ENCODE measurements around the gene CYB561D2.

CYB561D2 gene

GRCh38 chr3:50341537-50341936 lies 9.1 kb upstream of the CYB561D2 start:
- Histone ChIP-seq H3K4me3 (no peak overlapping the region), H3K36me3 (replicated peaks) (peaks cover 5% of the 10 kb centered on the region; the same call in 1 of the 2 replicates), H3K27me3 (ENCODE audit: low read depth) (no peaks in the 10 kb centered on the region), H3K9me3 (no peaks in the 10 kb centered on the region), H3K4me1 (peaks cover 13% of the 10 kb centered on the region)
- peak in 1 of 2 experiments; percentile 6 for DNase-seq (ENCODE audit: low spot score in 2 of 2)
- in situ Hi-C loops (cut with MboI; ENCODE audit: low sequenced_read_pairs) = no loop called here

- peaks cover 13% of the 10 kb centered on the region for H3K4me1 ChIP-seq
- no peak overlapping the region for H3K4me3 ChIP-seq
- no peaks in the 10 kb centered on the region for H3K9me3 ChIP-seq
- in situ Hi-C loops (cut with MboI; ENCODE audit: low sequenced_read_pairs) = no loop called here
- DNase-seq (ENCODE audit: low spot score in 2 of 2) = no peak
- no peaks in the 10 kb centered on the region for H3K36me3 ChIP-seq (replicated peaks)
- no peaks in the 10 kb centered on the region for H3K27me3 ChIP-seq (ENCODE audit: low read depth)
These were observed 8.5 kb upstream of the CYB561D2 start for GRCh38 chr3:50341996-50342650.

GRCh38 chr3:50342813-50343633 lies 7.6 kb upstream of the CYB561D2 start:
- no peaks in the 10 kb centered on the region for H3K27me3 ChIP-seq (ENCODE audit: low read depth)
- H3K9me3 ChIP-seq = no peaks in the 10 kb centered on the region
- no peak overlapping the region for H3K4me3 ChIP-seq
- peaks cover 9% of the 10 kb centered on the region for H3K4me1 ChIP-seq
- in situ Hi-C loops (cut with MboI; ENCODE audit: low sequenced_read_pairs) = no loop called here
- peak in 1 of 2 experiments; percentile 19 for DNase-seq (ENCODE audit: low spot score in 2 of 2)
- H3K36me3 ChIP-seq (replicated peaks) = peaks cover 7% of the 10 kb centered on the region

GRCh38 chr3:50345008-50345407 lies 5.7 kb upstream of the CYB561D2 start:
- Histone ChIP-seq H3K4me3 (no peak overlapping the region), H3K9me3 (no peaks in the 10 kb centered on the region), H3K27me3 (ENCODE audit: low read depth) (no peaks in the 10 kb centered on the region), H3K4me1 (peaks cover 3% of the 10 kb centered on the region), H3K36me3 (replicated peaks) (peaks cover 18% of the 10 kb centered on the region)
- in situ Hi-C loops (cut with MboI; ENCODE audit: low sequenced_read_pairs) = loop anchor here (5.0 kb wide), 1 partner anchor 202 kb away; no protein-coding TSS in a partner anchor
- peak in 1 of 2 experiments; percentile 7 for DNase-seq (ENCODE audit: low spot score in 2 of 2)

- H3K4me1 ChIP-seq = peaks cover 9% of the 10 kb centered on the region
- H3K27me3 ChIP-seq (ENCODE audit: low read depth) = no peaks in the 10 kb centered on the region
- no peak for DNase-seq (ENCODE audit: low spot score in 2 of 2)
- in situ Hi-C loops (cut with MboI; ENCODE audit: low sequenced_read_pairs) = loop anchor here (5.0 kb wide), 1 partner anchor 202 kb away; no protein-coding TSS in a partner anchor
- peaks cover 18% of the 10 kb centered on the region for H3K36me3 ChIP-seq (replicated peaks)
- H3K4me3 ChIP-seq = no peak within 1 kb of the TSS
- H3K9me3 ChIP-seq = no peaks in the 10 kb centered on the region
These were observed 5.0 kb upstream of the CYB561D2 start, which contains the start of gene ZMYND10 for GRCh38 chr3:50345586-50346234. Gene ZMYND10, minus strand, starts transcription at chr3:50345732. Its CDS starts 153 bp downstream, at chr3:50345579.

- peak; percentile 57 to 83 for DNase-seq (ENCODE audit: low spot score in 2 of 2)
- Histone ChIP-seq H3K4me3 (no peak overlapping the region), H3K36me3 (replicated peaks) (peaks cover 21% of the 10 kb centered on the region), H3K27me3 (ENCODE audit: low read depth) (no peaks in the 10 kb centered on the region), H3K4me1 (peaks cover 9% of the 10 kb centered on the region), H3K9me3 (no peaks in the 10 kb centered on the region)
- in situ Hi-C loops (cut with MboI; ENCODE audit: low sequenced_read_pairs) = loop anchor here (5.0 kb wide), 1 partner anchor 200 kb away; no protein-coding TSS in a partner anchor
These were observed 3.4 kb upstream of the CYB561D2 start for GRCh38 chr3:50347187-50347813.

GRCh38 chr3:50350213-50350526 lies 492 bp upstream of the CYB561D2 start:
- in situ Hi-C loops (cut with MboI; ENCODE audit: low sequenced_read_pairs) = loop anchor here (10.0 kb wide), 1 partner anchor 1035 kb away; the partner anchor contains the start of gene MANF
- H3K27me3 ChIP-seq (ENCODE audit: low read depth) = no peaks in the 10 kb centered on the region
- H3K36me3 ChIP-seq (replicated peaks) = peaks cover 39% of the 10 kb centered on the region
- no peaks in the 10 kb centered on the region for H3K9me3 ChIP-seq
- no peak for DNase-seq (ENCODE audit: low spot score in 2 of 2)
- peak overlapping the region; percentile 90 for H3K4me3 ChIP-seq
- peaks cover 9% of the 10 kb centered on the region for H3K4me1 ChIP-seq

GRCh38 chr3:50351323-50351697 lies 648 bp downstream of the CYB561D2 start:
- Histone ChIP-seq H3K4me1 (peaks cover 12% of the 10 kb centered on the region), H3K4me3 (peak overlapping the region; percentile 90), H3K36me3 (replicated peaks) (peaks cover 50% of the 10 kb centered on the region), H3K27me3 (ENCODE audit: low read depth) (no peaks in the 10 kb centered on the region), H3K9me3 (no peaks in the 10 kb centered on the region)
- no peak for DNase-seq (ENCODE audit: low spot score in 2 of 2)
- in situ Hi-C loops (cut with MboI; ENCODE audit: low sequenced_read_pairs) = loop anchor here (10.0 kb wide), 1 partner anchor 1033 kb away; the partner anchor contains the start of gene MANF

- DNase-seq (ENCODE audit: low spot score in 2 of 2) = peak in 1 of 2 experiments; percentile 22
- H3K4me3 ChIP-seq = no peak overlapping the region
- H3K9me3 ChIP-seq = no peaks in the 10 kb centered on the region
- peaks cover 61% of the 10 kb centered on the region for H3K36me3 ChIP-seq (replicated peaks)
- peaks cover 26% of the 10 kb centered on the region for H3K4me1 ChIP-seq
- in situ Hi-C loops (cut with MboI; ENCODE audit: low sequenced_read_pairs) = loop anchor here (10.0 kb wide), 1 partner anchor 1032 kb away; the partner anchor contains the start of gene MANF
- no peaks in the 10 kb centered on the region for H3K27me3 ChIP-seq (ENCODE audit: low read depth)
These were observed 2.1 kb downstream of the CYB561D2 start for GRCh38 chr3:50352781-50353180.

- Histone ChIP-seq H3K4me1 (peaks cover 28% of the 10 kb centered on the region), H3K36me3 (replicated peaks) (peaks cover 61% of the 10 kb centered on the region), H3K4me3 (no peak overlapping the region), H3K27me3 (ENCODE audit: low read depth) (no peaks in the 10 kb centered on the region), H3K9me3 (no peaks in the 10 kb centered on the region)
- in situ Hi-C loops (cut with MboI; ENCODE audit: low sequenced_read_pairs) = loop anchor here (10.0 kb wide), 1 partner anchor 1031 kb away; the partner anchor contains the start of gene MANF
- DNase-seq (ENCODE audit: low spot score in 2 of 2) = no peak
These were observed 2.8 kb downstream of the CYB561D2 start for GRCh38 chr3:50353245-50354004.

- no peaks in the 10 kb centered on the region for H3K9me3 ChIP-seq
- no peak for DNase-seq (ENCODE audit: low spot score in 2 of 2)
- H3K4me3 ChIP-seq = no peak overlapping the region
- no peaks in the 10 kb centered on the region for H3K27me3 ChIP-seq (ENCODE audit: low read depth)
- in situ Hi-C loops (cut with MboI; ENCODE audit: low sequenced_read_pairs) = loop anchor here (10.0 kb wide), 1 partner anchor 1031 kb away; the partner anchor contains the start of gene MANF
- peaks cover 59% of the 10 kb centered on the region for H3K36me3 ChIP-seq (replicated peaks)
- peaks cover 28% of the 10 kb centered on the region for H3K4me1 ChIP-seq
These were observed 3.6 kb downstream of the CYB561D2 start for GRCh38 chr3:50354186-50354764.

GRCh38 chr3:50354850-50355249 lies 4.2 kb downstream of the CYB561D2 start:
- peaks cover 28% of the 10 kb centered on the region for H3K4me1 ChIP-seq
- in situ Hi-C loops (cut with MboI; ENCODE audit: low sequenced_read_pairs) = loop anchor here (10.0 kb wide), 1 partner anchor 1030 kb away; the partner anchor contains the start of gene MANF
- DNase-seq (ENCODE audit: low spot score in 2 of 2) = no peak
- no peaks in the 10 kb centered on the region for H3K27me3 ChIP-seq (ENCODE audit: low read depth)
- H3K9me3 ChIP-seq = no peaks in the 10 kb centered on the region
- H3K36me3 ChIP-seq (replicated peaks) = peaks cover 59% of the 10 kb centered on the region
- no peak overlapping the region for H3K4me3 ChIP-seq

Measured in HAP-1 (cell line).